Measurements from ENCODE around the gene PNMT.
A peak's percentile ranks its signal among the peaks of the same experiment; 100 is the strongest.

The PNMT gene

DNA sequence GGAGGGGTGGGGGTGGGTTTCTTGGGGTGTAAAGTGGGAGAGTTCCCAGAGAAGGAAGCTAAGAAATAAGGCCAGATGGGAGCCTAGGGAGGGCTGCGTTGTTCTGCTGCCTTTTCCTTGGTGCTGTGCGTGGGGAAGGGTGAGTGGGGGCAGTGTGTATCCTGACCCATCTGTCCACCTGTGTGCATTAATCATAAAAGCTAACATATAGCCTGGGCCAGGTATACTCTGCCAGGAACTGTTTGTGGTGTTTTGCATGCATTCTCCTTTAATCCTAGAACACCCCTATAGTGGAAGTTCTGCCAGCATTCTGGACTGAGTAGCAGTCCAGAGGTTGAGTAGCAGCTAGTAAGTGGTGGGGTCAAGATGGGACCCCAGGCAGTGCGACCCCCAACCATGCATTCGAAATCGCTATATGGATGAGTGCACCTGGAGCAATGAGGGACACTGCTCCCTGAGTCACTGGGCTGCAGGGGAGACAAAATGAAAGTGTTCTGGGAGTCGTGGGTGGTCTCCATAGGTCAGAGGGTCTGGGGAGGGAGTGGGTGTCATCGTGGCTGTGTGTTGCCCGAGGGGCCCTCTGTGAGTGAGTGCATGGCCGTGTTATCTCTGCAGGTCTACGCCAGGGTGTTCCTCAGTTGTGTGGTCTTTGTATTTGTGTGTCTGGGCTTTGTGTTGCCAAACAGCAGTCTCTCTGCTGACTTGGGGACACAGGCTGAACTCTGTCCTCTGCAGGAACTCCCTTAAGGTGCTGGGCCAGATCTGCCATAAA lies 32.9 kb downstream of the PNMT start:
- in situ Hi-C loops (cut with HindIII; ENCODE audit: low sequenced_read_pairs): no loop called here
- DNase-seq (ENCODE audit: low read depth): no peak
- peak overlapping the region; percentile 85 for H3K4me3 ChIP-seq (ENCODE audit: low read depth, low read length)
- TF ChIP-seq, protein P1, sequence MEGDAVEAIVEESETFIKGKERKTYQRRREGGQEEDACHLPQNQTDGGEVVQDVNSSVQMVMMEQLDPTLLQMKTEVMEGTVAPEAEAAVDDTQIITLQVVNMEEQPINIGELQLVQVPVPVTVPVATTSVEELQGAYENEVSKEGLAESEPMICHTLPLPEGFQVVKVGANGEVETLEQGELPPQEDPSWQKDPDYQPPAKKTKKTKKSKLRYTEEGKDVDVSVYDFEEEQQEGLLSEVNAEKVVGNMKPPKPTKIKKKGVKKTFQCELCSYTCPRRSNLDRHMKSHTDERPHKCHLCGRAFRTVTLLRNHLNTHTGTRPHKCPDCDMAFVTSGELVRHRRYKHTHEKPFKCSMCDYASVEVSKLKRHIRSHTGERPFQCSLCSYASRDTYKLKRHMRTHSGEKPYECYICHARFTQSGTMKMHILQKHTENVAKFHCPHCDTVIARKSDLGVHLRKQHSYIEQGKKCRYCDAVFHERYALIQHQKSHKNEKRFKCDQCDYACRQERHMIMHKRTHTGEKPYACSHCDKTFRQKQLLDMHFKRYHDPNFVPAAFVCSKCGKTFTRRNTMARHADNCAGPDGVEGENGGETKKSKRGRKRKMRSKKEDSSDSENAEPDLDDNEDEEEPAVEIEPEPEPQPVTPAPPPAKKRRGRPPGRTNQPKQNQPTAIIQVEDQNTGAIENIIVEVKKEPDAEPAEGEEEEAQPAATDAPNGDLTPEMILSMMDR (IDR thresholded peaks at IDR 0.05; ENCODE audit: low read depth, low read length, missing control alignments): no peak

DNA sequence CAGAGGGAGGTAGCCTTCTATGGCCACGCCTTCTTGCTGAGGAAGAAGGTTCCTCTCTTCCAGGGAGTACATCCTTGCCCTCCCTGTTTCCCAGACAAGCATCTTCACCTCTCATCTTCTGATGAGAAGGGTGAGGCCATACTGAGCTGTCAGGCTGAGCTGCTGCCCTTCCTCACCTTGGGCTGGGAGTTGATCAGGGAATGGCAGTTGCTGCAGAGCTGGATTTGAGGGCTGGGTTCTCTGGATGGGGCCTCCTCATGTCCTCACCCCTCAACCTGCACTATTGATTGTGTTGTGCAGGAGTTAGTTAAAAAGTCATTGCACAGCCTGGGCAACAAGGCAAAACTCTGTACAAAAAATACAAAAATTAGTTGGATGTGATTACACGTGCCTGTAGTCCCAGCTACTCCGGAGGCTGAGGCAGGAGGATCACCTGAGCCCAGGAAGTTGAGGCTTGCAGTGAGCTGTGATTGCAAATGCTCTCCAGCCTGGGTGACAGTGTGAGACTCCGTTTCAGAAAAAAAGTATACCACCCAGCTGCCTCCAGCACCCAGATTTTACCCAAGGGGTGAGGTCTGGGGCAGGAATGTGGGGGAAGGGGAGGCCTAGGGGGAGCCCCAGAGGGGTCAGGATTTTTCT lies 33.6 kb downstream of the PNMT start:
- TF ChIP-seq, protein P1 (IDR thresholded peaks at IDR 0.05; ENCODE audit: low read depth, low read length, missing control alignments): no peak
- H3K4me3 ChIP-seq (ENCODE audit: low read depth, low read length): no peak overlapping the region
- in situ Hi-C loops (cut with HindIII; ENCODE audit: low sequenced_read_pairs): no loop called here
- no peak for DNase-seq (ENCODE audit: low read depth)

DNA sequence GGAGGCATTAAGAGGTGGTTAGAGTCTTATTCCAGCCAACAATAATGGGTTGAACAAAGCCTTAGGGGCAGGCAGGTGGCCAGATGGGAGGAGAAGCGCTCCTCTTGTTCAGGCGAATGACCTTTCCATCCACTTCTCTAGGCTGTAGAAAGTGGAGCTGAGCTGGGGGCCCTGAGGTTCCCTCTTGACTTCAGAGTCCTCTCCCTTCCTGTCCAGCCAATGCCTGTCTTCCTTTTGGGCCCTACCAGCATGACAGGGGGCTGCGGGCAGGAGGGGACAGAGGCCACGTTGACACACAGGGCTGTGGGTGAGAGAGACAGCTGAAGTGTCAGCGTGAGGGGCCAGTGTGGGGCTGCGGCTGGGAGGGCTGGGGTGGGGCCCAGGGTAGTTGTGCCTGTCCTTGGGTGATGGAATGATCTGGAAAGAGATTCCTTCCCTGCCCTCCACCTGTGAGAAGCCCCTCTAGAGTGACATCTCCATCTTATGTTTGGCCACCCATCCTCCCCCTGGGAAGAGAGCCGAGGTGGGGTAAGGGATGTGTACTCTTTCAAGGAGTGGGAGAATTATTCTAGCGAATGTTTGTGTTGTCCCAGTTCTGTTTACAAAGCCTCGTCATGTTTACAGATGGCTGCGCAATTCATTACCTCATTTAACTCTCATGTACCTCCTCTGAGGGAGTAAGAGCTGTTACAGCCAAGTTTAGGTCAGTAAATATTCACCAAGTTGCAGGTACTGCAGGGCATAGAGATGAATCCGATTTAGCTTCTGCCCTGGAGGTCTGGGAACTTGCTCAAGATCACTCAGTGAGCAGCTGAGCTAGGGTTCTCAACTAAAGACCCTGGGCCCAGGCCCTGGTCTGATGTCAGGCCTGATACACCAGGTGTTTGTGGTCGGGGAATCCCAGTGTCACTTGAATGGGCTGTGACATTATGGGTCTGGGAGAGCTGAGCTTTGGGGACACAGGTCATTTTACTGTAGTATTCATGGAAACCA lies 34.9 kb downstream of the PNMT start:
- in situ Hi-C loops (cut with HindIII; ENCODE audit: low sequenced_read_pairs): no loop called here
- H3K4me3 ChIP-seq (ENCODE audit: low read depth, low read length): no peak overlapping the region
- no peak for DNase-seq (ENCODE audit: low read depth)
- TF ChIP-seq, protein P1 (IDR thresholded peaks at IDR 0.05; ENCODE audit: low read depth, low read length, missing control alignments): no peak

DNA sequence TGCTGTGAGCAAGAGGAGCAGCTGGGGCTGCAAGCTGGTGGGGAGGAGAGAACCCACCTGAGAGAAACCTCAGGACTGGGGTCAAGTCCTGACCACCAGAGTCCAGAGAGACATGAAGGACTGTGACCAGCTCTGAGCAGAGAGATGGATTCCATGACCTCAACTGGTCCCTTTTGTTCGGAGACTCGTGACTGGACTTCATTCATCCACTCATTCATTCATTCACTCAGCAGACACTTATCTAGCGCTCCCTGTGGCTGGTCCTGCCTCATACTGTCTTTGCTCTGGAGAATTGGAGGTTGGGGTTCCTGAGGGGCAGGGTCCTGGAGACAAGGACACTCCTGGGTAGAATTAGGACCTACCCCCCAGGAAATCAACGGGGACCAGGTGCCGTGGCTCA lies 35.7 kb downstream of the PNMT start:
- TF ChIP-seq, protein P1 (IDR thresholded peaks at IDR 0.05; ENCODE audit: low read depth, low read length, missing control alignments): no peak
- DNase-seq (ENCODE audit: low read depth): no peak
- H3K4me3 ChIP-seq (ENCODE audit: low read depth, low read length): no peak overlapping the region
- in situ Hi-C loops (cut with HindIII; ENCODE audit: low sequenced_read_pairs): no loop called here

DNA sequence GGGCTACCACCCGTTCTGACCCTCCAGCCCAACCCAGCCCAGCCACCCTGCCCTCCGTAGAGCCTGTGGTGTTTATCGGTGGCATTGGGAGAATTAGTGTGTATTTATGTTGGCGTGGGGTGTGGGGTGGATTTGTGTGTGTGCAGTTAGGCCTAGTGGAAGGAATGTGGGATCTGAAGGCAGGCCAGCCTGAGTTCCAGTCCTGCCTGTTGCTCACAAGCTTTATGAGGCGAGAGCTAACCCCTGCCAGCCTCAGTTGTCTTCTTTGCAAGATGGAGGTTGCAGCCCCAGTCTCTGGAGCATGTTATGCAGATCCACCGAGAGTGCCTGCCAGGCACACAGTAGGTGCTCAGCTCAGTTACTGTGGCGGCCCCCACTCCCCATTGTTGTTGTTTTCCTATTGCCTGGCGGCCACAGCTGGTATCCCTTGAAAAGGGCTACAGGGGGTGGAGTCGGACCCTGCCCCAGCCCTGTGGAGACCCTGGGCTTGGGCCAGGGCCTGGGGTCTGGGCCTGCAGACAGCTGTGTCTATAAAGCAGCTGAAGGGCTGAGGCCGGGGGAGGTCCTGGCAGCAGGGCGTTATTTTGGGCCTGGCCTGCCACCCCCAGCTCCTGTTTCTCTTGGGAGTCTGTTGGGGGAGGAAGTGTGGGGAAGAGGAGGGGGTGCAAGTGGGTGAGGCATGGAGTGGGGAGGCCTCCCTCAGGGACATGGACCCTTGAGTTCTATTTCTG lies 36.7 kb downstream of the PNMT start:
- TF ChIP-seq, protein P1 (IDR thresholded peaks at IDR 0.05; ENCODE audit: low read depth, low read length, missing control alignments): peak; percentile 21
- DNase-seq (ENCODE audit: low read depth): no peak
- in situ Hi-C loops (cut with HindIII; ENCODE audit: low sequenced_read_pairs): no loop called here
- H3K4me3 ChIP-seq (ENCODE audit: low read depth, low read length): no peak overlapping the region

All from astrocyte of the cerebellum (primary cell).